Activated CD8-positive, alpha-beta T cell treated with anti-CD3 and anti-CD28 coated beads for 36 hours (primary cell): ENCODE measurements around the gene PJA2. TPM values are rescaled to one million over a fixed set of nuclear protein-coding genes. Genes with fewer than 3 reads are reported as not detected.
"Not testable (repeated sequence)": the region's sequence is repeated elsewhere in the genome, so short reads cannot be mapped to it uniquely, and the experiment has no call there.

Source experiments
- ATAC-seq: fragments of 200-7000 bp; cut with Tn5 transposase; one replicate; pipeline ENCODE4 v1.10.0; 2021; ENCODE audit warnings: mild to moderate bottlenecking, moderate library complexity
- CTCF ChIA-PET: fragments of 350-600 bp; sonication (Branson Sonifier 250); formaldehyde crosslinking; loops from one replicate; lab custom pipeline; 2021; ENCODE audit warnings: antibody characterized with exemption; lab: Charles Lee
- POLR2A ChIA-PET: fragments of 350-600 bp; sonication (Branson Sonifier 250); formaldehyde crosslinking; loops from one replicate; lab custom pipeline; 2021; ENCODE audit warnings: antibody characterized with exemption; lab: Charles Lee
- DNase-seq: peaks from one replicate; pipeline ENCODE4 v3.0.0-alpha.2; 2020
- H3K27ac Mint-ChIP-seq: one replicate; pipeline ENCODE4 v1.8.0; 2021; ENCODE audit warnings: mild to moderate bottlenecking, mixed read lengths
- H3K27me3 Mint-ChIP-seq: one replicate; pipeline ENCODE4 v1.8.0; 2021; ENCODE audit warnings: mixed read lengths
- H3K36me3 Mint-ChIP-seq: one replicate; pipeline ENCODE4 v1.8.0; 2021; ENCODE audit warnings: low read depth, mixed read lengths
- H3K4me1 Mint-ChIP-seq: one replicate; pipeline ENCODE4 v1.8.0; 2021; ENCODE audit warnings: low read depth, mixed read lengths
- H3K4me3 Mint-ChIP-seq: one replicate; pipeline ENCODE4 v1.8.0; 2021; ENCODE audit warnings: mild to moderate bottlenecking, moderate library complexity, mixed read lengths
- H3K9me3 Mint-ChIP-seq: one replicate; pipeline ENCODE4 v1.8.0; 2021; ENCODE audit warnings: mixed read lengths
- intact Hi-C: fragments of 100-400 bp; cut with micrococcal nuclease; formaldehyde crosslinking; loops from one replicate; pipeline ENCODE4 v1.10.0; 2022
- total RNA-seq, 2 experiments: library from RNA; stranded (reverse); gene quantifications; one replicate each; pipeline ENCODE4 v1.2.3, GENCODE V29; 2021
- TF ChIP-seq, protein P1 (sequence below): fragments of 200-600 bp; IDR thresholded peaks from one replicate; pipeline ENCODE4 v1.8.0; 2022; ENCODE audit warnings: antibody characterized with exemption, mild to moderate bottlenecking

The PJA2 gene
- total RNA-seq, 2 experiments from 2014 or later, result 65.2 to 67.4 TPM

DNA sequence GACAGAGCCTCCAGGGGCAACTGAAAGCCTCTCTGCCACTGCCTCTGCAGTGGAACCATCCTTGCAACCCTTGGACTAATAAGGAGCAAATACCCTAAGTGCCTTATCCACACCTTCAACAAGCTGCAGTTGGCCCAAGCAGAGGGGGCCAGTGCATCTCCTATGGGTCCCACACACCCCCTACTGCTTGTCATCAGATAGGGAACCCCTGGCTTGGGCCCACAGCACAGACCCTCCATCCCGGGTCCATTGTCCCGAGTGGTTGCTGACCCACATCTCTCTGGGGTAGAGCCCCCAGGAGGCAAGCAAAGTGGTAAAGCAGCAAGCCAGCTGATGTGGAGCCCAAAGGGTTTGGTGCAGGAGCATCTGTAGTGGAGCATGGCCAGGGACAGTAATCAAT, 119.5 kb downstream of the PJA2 start:
- Mint-ChIP-seq H3K9me3 (peaks cover 32% of the 10 kb centered on the region), H3K36me3 (peaks cover 28% of the 10 kb centered on the region), H3K4me1 (no peaks in the 10 kb centered on the region), H3K4me3 (no peak overlapping the region), H3K27me3 (no peaks in the 10 kb centered on the region), H3K27ac (no peak overlapping the region)
- ATAC-seq, result no peak
- TF ChIP-seq, protein P1, sequence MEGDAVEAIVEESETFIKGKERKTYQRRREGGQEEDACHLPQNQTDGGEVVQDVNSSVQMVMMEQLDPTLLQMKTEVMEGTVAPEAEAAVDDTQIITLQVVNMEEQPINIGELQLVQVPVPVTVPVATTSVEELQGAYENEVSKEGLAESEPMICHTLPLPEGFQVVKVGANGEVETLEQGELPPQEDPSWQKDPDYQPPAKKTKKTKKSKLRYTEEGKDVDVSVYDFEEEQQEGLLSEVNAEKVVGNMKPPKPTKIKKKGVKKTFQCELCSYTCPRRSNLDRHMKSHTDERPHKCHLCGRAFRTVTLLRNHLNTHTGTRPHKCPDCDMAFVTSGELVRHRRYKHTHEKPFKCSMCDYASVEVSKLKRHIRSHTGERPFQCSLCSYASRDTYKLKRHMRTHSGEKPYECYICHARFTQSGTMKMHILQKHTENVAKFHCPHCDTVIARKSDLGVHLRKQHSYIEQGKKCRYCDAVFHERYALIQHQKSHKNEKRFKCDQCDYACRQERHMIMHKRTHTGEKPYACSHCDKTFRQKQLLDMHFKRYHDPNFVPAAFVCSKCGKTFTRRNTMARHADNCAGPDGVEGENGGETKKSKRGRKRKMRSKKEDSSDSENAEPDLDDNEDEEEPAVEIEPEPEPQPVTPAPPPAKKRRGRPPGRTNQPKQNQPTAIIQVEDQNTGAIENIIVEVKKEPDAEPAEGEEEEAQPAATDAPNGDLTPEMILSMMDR, result no peak
- CTCF ChIA-PET, result interaction anchor here (1.6 kb wide), 1 partner anchor 188 kb away, joined by 3 read pairs; no protein-coding TSS in a partner anchor
- intact Hi-C loops, result no loop called here
- POLR2A ChIA-PET, result no interaction called here
- no peak for DNase-seq

- intact Hi-C loops, H3K27ac Mint-ChIP-seq, H3K27me3 Mint-ChIP-seq, POLR2A ChIA-PET, H3K4me1 Mint-ChIP-seq, ATAC-seq, DNase-seq, CTCF ChIA-PET, H3K4me3 Mint-ChIP-seq: not testable (repeated sequence)
- H3K9me3 Mint-ChIP-seq, result peaks cover 35% of the 10 kb centered on the region
- H3K36me3 Mint-ChIP-seq, result peaks cover 33% of the 10 kb centered on the region
Observed at GRCh38 chr5:109286628-109287027, 123.1 kb downstream of the PJA2 start.
